Measurements from ENCODE around the gene POU2F3. TPM values are rescaled to one million over a fixed set of nuclear protein-coding genes. Genes with fewer than 3 reads are reported as not detected.

Gene POU2F3
- total RNA-seq, 4 donors from 2014 or later = 1.1 to 2.9 (median 1.5) TPM; not detected in 1

DNA sequence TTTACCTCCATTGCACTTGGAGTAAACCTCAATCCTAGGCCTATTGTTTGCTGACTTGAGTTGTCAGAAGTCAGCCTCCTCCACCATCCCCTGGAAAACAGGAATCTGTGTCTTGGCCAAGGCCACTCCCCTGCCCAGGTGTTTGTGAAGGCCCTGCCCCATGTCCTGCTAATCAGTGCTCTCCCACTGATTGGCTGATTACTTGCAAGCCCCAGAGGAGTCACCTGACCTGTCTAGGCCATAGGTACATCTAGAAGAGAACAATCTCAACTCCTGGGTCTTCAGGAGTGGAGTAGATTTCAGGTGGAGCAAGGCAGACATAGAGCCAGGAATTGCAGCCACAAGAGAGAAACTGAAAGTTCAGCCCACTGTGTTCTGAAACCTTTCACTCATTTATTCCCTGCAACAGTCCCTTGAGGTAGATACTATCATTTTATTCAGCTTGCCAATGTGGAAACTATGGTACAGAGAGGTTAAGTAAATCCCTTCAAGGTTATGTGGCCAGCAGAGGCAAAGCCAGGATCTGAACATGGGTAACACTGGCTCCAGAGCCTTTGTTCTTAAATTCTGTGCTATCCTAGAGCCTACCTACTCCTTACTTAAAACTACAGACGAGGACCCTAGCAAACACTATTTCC, 18.7 kb upstream of the POU2F3 start:
- Histone ChIP-seq H3K4me3 (no peak overlapping the region), H3K27ac (peak overlapping the region in 3 of 4 donors; percentile 5 to 67 (median 58)), H3K4me1 (peaks cover 39 to 100% (median 54%) of the 10 kb centered on the region in 3 donors), H3K27me3 (no peaks in the 10 kb centered on the region), H3K9me3 (no peaks in the 10 kb centered on the region), H3K36me3 (no peaks in the 10 kb centered on the region)
- intact Hi-C loops (cut with DNase I) = no loop called here
- no peak for TF ChIP-seq POLR2A (IDR thresholded peaks at IDR 0.05)
- TF ChIP-seq, protein P1, sequence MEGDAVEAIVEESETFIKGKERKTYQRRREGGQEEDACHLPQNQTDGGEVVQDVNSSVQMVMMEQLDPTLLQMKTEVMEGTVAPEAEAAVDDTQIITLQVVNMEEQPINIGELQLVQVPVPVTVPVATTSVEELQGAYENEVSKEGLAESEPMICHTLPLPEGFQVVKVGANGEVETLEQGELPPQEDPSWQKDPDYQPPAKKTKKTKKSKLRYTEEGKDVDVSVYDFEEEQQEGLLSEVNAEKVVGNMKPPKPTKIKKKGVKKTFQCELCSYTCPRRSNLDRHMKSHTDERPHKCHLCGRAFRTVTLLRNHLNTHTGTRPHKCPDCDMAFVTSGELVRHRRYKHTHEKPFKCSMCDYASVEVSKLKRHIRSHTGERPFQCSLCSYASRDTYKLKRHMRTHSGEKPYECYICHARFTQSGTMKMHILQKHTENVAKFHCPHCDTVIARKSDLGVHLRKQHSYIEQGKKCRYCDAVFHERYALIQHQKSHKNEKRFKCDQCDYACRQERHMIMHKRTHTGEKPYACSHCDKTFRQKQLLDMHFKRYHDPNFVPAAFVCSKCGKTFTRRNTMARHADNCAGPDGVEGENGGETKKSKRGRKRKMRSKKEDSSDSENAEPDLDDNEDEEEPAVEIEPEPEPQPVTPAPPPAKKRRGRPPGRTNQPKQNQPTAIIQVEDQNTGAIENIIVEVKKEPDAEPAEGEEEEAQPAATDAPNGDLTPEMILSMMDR (IDR thresholded peaks at IDR 0.05) = no peak
- WGBS, 2 donors = 78 to 80% methylated on average over 1 of the region's 1 CpG
- no peak for DNase-seq

DNA sequence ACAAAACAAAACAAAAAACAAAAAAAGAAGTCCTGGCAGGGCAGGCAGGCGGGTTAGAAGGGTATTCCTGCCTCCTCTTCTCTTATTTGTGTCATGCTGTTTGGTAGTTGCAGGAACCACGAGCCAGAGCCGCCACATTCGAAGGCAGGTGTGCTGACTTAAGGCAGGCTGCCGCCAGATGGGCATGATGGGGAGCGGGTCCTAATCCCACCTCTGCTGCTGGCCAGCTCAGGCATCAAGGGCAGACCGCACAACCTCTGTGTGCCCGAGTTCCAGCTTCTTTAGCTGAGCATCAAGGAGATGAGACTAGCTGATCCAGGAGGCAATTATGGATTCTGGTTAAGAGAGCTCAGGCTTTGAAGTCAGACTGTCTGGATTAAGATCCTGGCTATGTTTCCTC, 17.0 kb upstream of the POU2F3 start:
- Histone ChIP-seq H3K4me1 (peaks cover 35 to 88% (median 46%) of the 10 kb centered on the region in 3 donors), H3K9me3 (no peaks in the 10 kb centered on the region), H3K27ac (peak overlapping the region in 1 of 4 donors; percentile 38), H3K36me3 (peaks cover 0 to 10% (median 3%) of the 10 kb centered on the region in 3 donors), H3K27me3 (no peaks in the 10 kb centered on the region), H3K4me3 (no peak overlapping the region)
- DNase-seq = no peak
- intact Hi-C loops (cut with DNase I) = no loop called here
- no peak for TF ChIP-seq POLR2A (IDR thresholded peaks at IDR 0.05)
- TF ChIP-seq, protein P1 (IDR thresholded peaks at IDR 0.05) = no peak
- WGBS, 2 donors = 82 to 86% methylated on average over 5 to 8 of the region's 8 CpGs

GRCh38 chr11:120223793-120224192, 16.1 kb upstream of the POU2F3 start:
- no peak for DNase-seq
- peaks cover 26 to 79% (median 37%) of the 10 kb centered on the region in 3 donors for H3K4me1 ChIP-seq
- 0 to 57% methylated on average over 1 of the region's 1 CpG for WGBS, 2 donors
- H3K9me3 ChIP-seq = no peaks in the 10 kb centered on the region
- H3K36me3 ChIP-seq = peaks cover 0 to 16% (median 3%) of the 10 kb centered on the region in 3 donors
- no peak for TF ChIP-seq POLR2A (IDR thresholded peaks at IDR 0.05)
- TF ChIP-seq, protein P1 (IDR thresholded peaks at IDR 0.05) = no peak
- no peaks in the 10 kb centered on the region for H3K27me3 ChIP-seq
- intact Hi-C loops (cut with DNase I) = no loop called here
- H3K4me3 ChIP-seq = no peak overlapping the region
- peak overlapping the region in 3 of 4 donors; percentile 34 to 86 (median 61) for H3K27ac ChIP-seq

DNA sequence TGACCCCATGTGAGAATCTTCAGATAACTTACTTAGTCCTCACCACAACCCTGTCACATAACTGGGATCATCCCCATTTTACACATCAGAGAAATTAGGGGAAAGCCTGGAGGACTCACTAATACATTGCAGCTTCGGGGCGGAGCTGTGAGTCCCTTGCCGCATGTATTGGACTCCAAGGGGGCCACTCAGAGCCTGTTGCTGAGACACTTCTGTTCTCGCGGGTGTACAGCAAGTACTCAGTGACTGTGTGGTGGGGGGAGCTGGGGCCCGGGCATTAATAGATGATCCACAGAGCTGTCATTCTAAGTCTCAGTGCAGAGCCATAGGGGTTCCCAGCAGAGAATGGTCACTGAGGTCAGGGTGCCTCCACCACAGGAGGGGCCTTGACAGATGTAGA, 15.6 kb upstream of the POU2F3 start:
- H3K9me3 ChIP-seq = no peaks in the 10 kb centered on the region
- H3K27me3 ChIP-seq = no peaks in the 10 kb centered on the region
- TF ChIP-seq, protein P1 (IDR thresholded peaks at IDR 0.05) = no peak
- TF ChIP-seq POLR2A (IDR thresholded peaks at IDR 0.05) = no peak
- no peak overlapping the region for H3K4me3 ChIP-seq
- intact Hi-C loops (cut with DNase I) = no loop called here
- H3K36me3 ChIP-seq = peaks cover 0 to 21% (median 3%) of the 10 kb centered on the region in 3 donors
- no peak for DNase-seq
- H3K4me1 ChIP-seq = peaks cover 21 to 74% (median 32%) of the 10 kb centered on the region in 3 donors
- WGBS, 2 donors = 83 to 89% methylated on average over 1 to 3 of the region's 6 CpGs
- peak overlapping the region in 3 of 4 donors; percentile 58 to 86 (median 61) for H3K27ac ChIP-seq

Measured in esophagus squamous epithelium (tissue), 5 donors.